HEK293 (cell line): Measurements from ENCODE around the gene TIGD2.

Experiments
- CTCF ChIA-PET: fragments of 350-600 bp; formaldehyde crosslinking; extraction: SDS; loops from one replicate; lab custom pipeline; 2021; ENCODE audit warnings: antibody characterized with exemption; lab: Yijun Ruan, JAX
- POLR2A ChIA-PET: fragments of 300-600 bp; formaldehyde crosslinking; extraction: SDS; loops from one replicate; lab custom pipeline; 2020; ENCODE audit warnings: antibody characterized with exemption, inconsistent platforms; lab: Yijun Ruan, JAX
- H3K27ac ChIP-seq: fragments of 200-500 bp; sonication (Bioruptor generic); 2 replicates; pipeline ENCODE4 v1.5.1; 2014; ENCODE audit warnings: low read depth, low read length, control low read depth, inconsistent platforms; ENCODE audit errors: extremely low read depth
- H3K36me3 ChIP-seq, 2 experiments: fragments of 200-500 bp in 1 of 2; sonication (Bioruptor generic) in 1 of 2; 1 replicate in 1 of 2; 2 replicates in 1 of 2; pipeline ENCODE4 v1.5.1; 2014 to 2017; ENCODE audit warnings: inconsistent platforms in 2 of 2, low read length in 2 of 2; ENCODE audit not compliant: control insufficient read depth in 2 of 2, insufficient read depth in 1 of 2
- H3K4me1 ChIP-seq: fragments of 200-500 bp; sonication (Bioruptor generic); 2 replicates; pipeline ENCODE4 v1.5.1; 2014; ENCODE audit warnings: mild to moderate bottlenecking, low read length, inconsistent platforms; ENCODE audit not compliant: control insufficient read depth, insufficient read depth
- H3K4me3 ChIP-seq: 2 replicates; pipeline ENCODE4 v1.5.1; 2011; ENCODE audit warnings: low read depth, mild to moderate bottlenecking, control low read depth, low read length, moderate library complexity
- H3K9me3 ChIP-seq: fragments of 200-500 bp; sonication (Bioruptor generic); 2 replicates; pipeline ENCODE4 v1.5.1; 2014; ENCODE audit warnings: low read depth, low read length, inconsistent platforms; ENCODE audit not compliant: control insufficient read depth, insufficient read depth
- BCL11B ChIP-seq: fragments of 450-650 bp; formaldehyde crosslinking; IDR thresholded peaks from 2 replicates; pipeline ENCODE4 v1.5.1; 2016; ENCODE audit warnings: low read depth, missing biosample characterization, missing genetic modification characterization
- KLF7 ChIP-seq: fragments of 450-650 bp; formaldehyde crosslinking; IDR thresholded peaks from 2 replicates; pipeline ENCODE4 v1.5.1; 2016; ENCODE audit warnings: missing biosample characterization, missing genetic modification characterization, borderline replicate concordance
- OSR2 ChIP-seq: fragments of 450-650 bp; formaldehyde crosslinking; IDR thresholded peaks from 2 replicates; pipeline ENCODE4 v1.5.1; 2016; ENCODE audit warnings: missing biosample characterization, missing genetic modification characterization
- SP2 ChIP-seq: fragments of 450-650 bp; formaldehyde crosslinking; IDR thresholded peaks from 2 replicates; pipeline ENCODE4 v1.5.1; 2016; ENCODE audit warnings: missing biosample characterization, missing genetic modification characterization
- TCF7L2 ChIP-seq: IDR thresholded peaks from 2 replicates; pipeline ENCODE4 v1.6.1; 2011; ENCODE audit warnings: low read depth, mild to moderate bottlenecking, inconsistent platforms, low read length, moderate library complexity, borderline replicate concordance
- ZFP3 ChIP-seq: fragments of 450-650 bp; formaldehyde crosslinking; IDR thresholded peaks from 2 replicates; pipeline ENCODE4 v1.5.1; 2016; ENCODE audit warnings: low read depth, missing biosample characterization, missing genetic modification characterization
- ZFP69B ChIP-seq: fragments of 450-650 bp; formaldehyde crosslinking; IDR thresholded peaks from 2 replicates; pipeline ENCODE4 v1.5.1; 2016; ENCODE audit warnings: missing biosample characterization, missing genetic modification characterization
- ZNF132 ChIP-seq: fragments of 450-650 bp; formaldehyde crosslinking; IDR thresholded peaks from 2 replicates; pipeline ENCODE4 v1.5.1; 2017; ENCODE audit warnings: missing biosample characterization, missing genetic modification characterization, borderline replicate concordance
- ZNF184 ChIP-seq: fragments of 450-650 bp; IDR thresholded peaks from 2 replicates; pipeline ENCODE4 v1.5.1; 2018; ENCODE audit warnings: missing biosample characterization, mild to moderate bottlenecking, missing genetic modification characterization
- ZNF48 ChIP-seq: fragments of 450-650 bp; formaldehyde crosslinking; IDR thresholded peaks from 2 replicates; pipeline ENCODE4 v1.5.1; 2016; ENCODE audit warnings: missing biosample characterization, missing genetic modification characterization
- ZNF560 ChIP-seq: fragments of 450-650 bp; formaldehyde crosslinking; IDR thresholded peaks from 2 replicates; pipeline ENCODE4 v1.5.1; 2017; ENCODE audit warnings: missing biosample characterization, missing genetic modification characterization, borderline replicate concordance
- ZNF623 ChIP-seq: fragments of 450-650 bp; formaldehyde crosslinking; IDR thresholded peaks from 2 replicates; pipeline ENCODE4 v1.5.1; 2016; ENCODE audit warnings: missing biosample characterization, missing genetic modification characterization
- ZNF629 ChIP-seq: fragments of 450-650 bp; formaldehyde crosslinking; IDR thresholded peaks from 2 replicates; pipeline ENCODE4 v1.5.1; 2017; ENCODE audit warnings: missing biosample characterization, missing genetic modification characterization
- ZNF660 ChIP-seq: fragments of 450-650 bp; IDR thresholded peaks from 2 replicates; pipeline ENCODE4 v1.5.1; 2018; ENCODE audit warnings: missing biosample characterization, mild to moderate bottlenecking, missing genetic modification characterization
- TF ChIP-seq, protein P1 (sequence below): fragments of 450-650 bp; formaldehyde crosslinking; IDR thresholded peaks from 2 replicates; pipeline ENCODE4 v1.5.1; 2017; ENCODE audit warnings: missing biosample characterization, missing genetic modification characterization
- TF ChIP-seq, protein P2 (sequence below): fragments of 450-650 bp; formaldehyde crosslinking; IDR thresholded peaks from 2 replicates; pipeline ENCODE4 v1.5.1; 2016; ENCODE audit warnings: missing biosample characterization, missing genetic modification characterization
- TF ChIP-seq, protein P3 (sequence below): fragments of 450-650 bp; formaldehyde crosslinking; optimal IDR thresholded peaks from 2 replicates; pipeline ENCODE3; 2016; ENCODE audit warnings: missing biosample characterization, mild to moderate bottlenecking, missing genetic modification characterization
- TF ChIP-seq, protein P4 (sequence below): fragments of 450-650 bp; formaldehyde crosslinking; IDR thresholded peaks from 2 replicates; pipeline ENCODE4 v1.5.1; 2016; ENCODE audit warnings: missing biosample characterization, missing genetic modification characterization
- TF ChIP-seq, protein P5 (sequence below): fragments of 450-650 bp; formaldehyde crosslinking; conservative IDR thresholded peaks from 2 replicates; pipeline ENCODE4 v1.5.1; 2016; ENCODE audit warnings: low read depth, missing biosample characterization, missing genetic modification characterization

The TIGD2 gene

DNA sequence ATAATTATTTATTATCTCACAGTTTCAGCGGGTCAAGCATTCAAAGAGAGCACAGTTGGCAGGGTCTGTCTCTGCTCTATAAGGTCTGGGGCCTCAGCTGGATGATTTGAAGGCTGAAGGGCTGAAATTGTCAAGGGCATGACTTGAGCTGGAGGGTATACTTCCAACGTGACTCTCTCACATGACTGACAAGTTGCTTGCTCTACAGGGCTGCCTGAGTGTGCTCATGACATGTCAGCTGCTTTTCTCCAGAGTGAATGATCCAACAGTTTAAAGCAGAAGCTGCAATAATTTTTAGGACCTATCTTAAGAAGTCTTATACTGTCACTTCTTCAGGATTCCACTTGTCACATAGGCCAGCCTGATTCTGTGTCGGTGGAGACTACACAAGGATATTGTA, 51.2 kb downstream of the TIGD2 start:
- POLR2A ChIA-PET = no interaction called here
- no peaks in the 10 kb centered on the region for H3K4me1 ChIP-seq
- TF ChIP-seq ZNF660 (tag by site-specific recombination) (no peak), ZNF623 (tag by site-specific recombination) (no peak), ZNF48 (tag by site-specific recombination) (no peak), ZFP69B (no peak), ZFP3 (tag by site-specific recombination) (no peak), OSR2 (tag by site-specific recombination) (no peak)
- TF ChIP-seq, protein P1, sequence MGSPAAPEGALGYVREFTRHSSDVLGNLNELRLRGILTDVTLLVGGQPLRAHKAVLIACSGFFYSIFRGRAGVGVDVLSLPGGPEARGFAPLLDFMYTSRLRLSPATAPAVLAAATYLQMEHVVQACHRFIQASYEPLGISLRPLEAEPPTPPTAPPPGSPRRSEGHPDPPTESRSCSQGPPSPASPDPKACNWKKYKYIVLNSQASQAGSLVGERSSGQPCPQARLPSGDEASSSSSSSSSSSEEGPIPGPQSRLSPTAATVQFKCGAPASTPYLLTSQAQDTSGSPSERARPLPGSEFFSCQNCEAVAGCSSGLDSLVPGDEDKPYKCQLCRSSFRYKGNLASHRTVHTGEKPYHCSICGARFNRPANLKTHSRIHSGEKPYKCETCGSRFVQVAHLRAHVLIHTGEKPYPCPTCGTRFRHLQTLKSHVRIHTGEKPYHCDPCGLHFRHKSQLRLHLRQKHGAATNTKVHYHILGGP (tag by site-specific recombination) = no peak
- TF ChIP-seq, protein P2, sequence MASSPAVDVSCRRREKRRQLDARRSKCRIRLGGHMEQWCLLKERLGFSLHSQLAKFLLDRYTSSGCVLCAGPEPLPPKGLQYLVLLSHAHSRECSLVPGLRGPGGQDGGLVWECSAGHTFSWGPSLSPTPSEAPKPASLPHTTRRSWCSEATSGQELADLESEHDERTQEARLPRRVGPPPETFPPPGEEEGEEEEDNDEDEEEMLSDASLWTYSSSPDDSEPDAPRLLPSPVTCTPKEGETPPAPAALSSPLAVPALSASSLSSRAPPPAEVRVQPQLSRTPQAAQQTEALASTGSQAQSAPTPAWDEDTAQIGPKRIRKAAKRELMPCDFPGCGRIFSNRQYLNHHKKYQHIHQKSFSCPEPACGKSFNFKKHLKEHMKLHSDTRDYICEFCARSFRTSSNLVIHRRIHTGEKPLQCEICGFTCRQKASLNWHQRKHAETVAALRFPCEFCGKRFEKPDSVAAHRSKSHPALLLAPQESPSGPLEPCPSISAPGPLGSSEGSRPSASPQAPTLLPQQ (tag by site-specific recombination) = no peak
- TF ChIP-seq, protein P3, sequence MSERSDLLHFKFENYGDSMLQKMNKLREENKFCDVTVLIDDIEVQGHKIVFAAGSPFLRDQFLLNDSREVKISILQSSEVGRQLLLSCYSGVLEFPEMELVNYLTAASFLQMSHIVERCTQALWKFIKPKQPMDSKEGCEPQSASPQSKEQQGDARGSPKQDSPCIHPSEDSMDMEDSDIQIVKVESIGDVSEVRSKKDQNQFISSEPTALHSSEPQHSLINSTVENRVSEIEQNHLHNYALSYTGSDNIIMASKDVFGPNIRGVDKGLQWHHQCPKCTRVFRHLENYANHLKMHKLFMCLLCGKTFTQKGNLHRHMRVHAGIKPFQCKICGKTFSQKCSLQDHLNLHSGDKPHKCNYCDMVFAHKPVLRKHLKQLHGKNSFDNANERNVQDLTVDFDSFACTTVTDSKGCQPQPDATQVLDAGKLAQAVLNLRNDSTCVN (tag by site-specific recombination) = no peak
- no peaks in the 10 kb centered on the region for H3K36me3 ChIP-seq
- CTCF ChIA-PET = interaction anchor here (0.6 to 2.6 kb wide), 2 partner anchors 63 to 240 kb away, joined by 3 to 11 read pairs; no protein-coding TSS in a partner anchor
- H3K27ac ChIP-seq = no peak overlapping the region
- no peak overlapping the region for H3K4me3 ChIP-seq
- no peaks in the 10 kb centered on the region for H3K9me3 ChIP-seq

DNA sequence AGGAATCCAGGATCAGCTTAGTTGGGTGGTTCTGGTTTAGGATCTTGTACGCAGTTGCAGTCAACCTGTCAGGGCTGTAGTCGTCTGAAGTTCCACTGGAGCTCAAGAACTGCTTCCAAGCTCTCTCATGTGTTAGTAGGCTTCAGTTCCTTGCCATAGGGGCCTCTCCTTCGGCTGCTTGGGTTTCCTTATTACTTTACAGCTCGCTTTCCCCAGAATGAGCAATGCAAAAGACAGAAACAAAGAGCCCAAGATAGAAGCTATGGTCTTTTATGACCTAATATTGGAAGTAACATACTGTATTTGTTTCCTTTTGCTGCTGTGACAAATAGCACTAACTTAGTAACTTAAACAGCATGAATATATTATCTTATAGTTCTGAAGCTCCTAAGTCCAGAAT, 51.7 kb downstream of the TIGD2 start:
- Histone ChIP-seq H3K27ac (no peak overlapping the region), H3K36me3 (no peaks in the 10 kb centered on the region), H3K4me3 (no peak overlapping the region), H3K9me3 (no peaks in the 10 kb centered on the region), H3K4me1 (no peaks in the 10 kb centered on the region)
- POLR2A ChIA-PET = no interaction called here
- TF ChIP-seq ZNF560 (tag by site-specific recombination) = no peak
- no peak for TF ChIP-seq KLF7 (tag by site-specific recombination)
- TF ChIP-seq BCL11B (tag by site-specific recombination) = no peak
- TF ChIP-seq SP2 (tag by site-specific recombination) = no peak
- no peak for TF ChIP-seq ZNF184 (tag by site-specific recombination)
- no peak for TF ChIP-seq ZNF132 (tag by site-specific recombination)
- TF ChIP-seq, protein P4, sequence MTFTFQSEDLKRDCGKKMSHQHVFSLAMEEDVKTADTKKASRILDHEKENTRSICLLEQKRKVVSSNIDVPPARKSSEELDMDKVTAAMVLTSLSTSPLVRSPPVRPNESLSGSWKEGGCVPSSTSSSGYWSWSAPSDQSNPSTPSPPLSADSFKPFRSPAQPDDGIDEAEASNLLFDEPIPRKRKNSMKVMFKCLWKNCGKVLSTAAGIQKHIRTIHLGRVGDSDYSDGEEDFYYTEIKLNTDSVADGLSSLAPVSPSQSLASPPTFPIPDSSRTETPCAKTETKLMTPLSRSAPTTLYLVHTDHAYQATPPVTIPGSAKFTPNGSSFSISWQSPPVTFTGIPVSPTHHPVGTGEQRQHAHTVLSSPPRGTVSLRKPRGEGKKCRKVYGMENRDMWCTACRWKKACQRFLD (tag by site-specific recombination) = no peak
- TF ChIP-seq, protein P1 (tag by site-specific recombination) = no peak
- TF ChIP-seq, protein P5, sequence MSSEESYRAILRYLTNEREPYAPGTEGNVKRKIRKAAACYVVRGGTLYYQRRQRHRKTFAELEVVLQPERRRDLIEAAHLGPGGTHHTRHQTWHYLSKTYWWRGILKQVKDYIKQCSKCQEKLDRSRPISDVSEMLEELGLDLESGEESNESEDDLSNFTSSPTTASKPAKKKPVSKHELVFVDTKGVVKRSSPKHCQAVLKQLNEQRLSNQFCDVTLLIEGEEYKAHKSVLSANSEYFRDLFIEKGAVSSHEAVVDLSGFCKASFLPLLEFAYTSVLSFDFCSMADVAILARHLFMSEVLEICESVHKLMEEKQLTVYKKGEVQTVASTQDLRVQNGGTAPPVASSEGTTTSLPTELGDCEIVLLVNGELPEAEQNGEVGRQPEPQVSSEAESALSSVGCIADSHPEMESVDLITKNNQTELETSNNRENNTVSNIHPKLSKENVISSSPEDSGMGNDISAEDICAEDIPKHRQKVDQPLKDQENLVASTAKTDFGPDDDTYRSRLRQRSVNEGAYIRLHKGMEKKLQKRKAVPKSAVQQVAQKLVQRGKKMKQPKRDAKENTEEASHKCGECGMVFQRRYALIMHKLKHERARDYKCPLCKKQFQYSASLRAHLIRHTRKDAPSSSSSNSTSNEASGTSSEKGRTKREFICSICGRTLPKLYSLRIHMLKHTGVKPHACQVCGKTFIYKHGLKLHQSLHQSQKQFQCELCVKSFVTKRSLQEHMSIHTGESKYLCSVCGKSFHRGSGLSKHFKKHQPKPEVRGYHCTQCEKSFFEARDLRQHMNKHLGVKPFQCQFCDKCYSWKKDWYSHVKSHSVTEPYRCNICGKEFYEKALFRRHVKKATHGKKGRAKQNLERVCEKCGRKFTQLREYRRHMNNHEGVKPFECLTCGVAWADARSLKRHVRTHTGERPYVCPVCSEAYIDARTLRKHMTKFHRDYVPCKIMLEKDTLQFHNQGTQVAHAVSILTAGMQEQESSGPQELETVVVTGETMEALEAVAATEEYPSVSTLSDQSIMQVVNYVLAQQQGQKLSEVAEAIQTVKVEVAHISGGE (tag by site-specific recombination) = no peak
- no peak for TF ChIP-seq ZNF629 (tag by site-specific recombination)
- no peak for TF ChIP-seq TCF7L2
- CTCF ChIA-PET = interaction anchor here (0.6 to 2.6 kb wide), 5 partner anchors 11 to 515 kb away, joined by 3 to 11 read pairs (median 3); no protein-coding TSS in a partner anchor
